ENCODE data around the gene PRSS57.

DNA sequence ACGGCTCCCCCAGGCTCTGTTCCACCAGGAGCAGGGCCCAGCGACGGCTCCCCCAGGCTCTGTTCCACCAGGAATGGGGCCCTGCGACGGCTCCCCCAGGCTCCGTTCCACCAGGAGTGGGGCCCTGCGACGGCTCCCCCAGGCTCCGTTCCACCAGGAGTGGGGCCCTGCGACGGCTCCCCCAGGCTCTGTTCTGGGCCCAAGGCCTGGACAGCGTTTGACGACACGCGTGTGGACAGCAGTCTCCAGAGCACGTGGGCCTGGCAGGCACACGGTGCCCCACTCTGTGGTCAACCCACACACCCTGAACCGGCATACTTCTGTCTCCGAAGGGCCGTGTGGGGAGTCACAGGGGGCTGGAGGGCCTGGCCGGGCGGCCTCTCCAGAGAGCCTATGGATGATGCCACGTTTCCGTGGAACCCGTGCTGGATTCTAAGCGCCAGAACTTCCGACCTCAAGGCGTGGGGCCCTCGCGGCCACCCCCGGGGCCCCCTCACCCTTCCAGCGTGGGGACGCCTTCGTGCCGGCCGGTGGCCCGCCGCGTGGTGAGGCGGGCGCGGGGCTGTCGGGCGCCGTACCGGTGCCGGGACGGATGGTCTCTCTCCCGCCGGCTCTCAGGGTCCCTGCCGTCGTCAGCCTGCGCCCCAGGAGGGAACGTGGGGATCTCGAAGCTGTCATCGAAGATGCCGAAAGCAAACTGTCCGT, 44.0 kb downstream of the PRSS57 start:
- TF ChIP-seq, protein P1, sequence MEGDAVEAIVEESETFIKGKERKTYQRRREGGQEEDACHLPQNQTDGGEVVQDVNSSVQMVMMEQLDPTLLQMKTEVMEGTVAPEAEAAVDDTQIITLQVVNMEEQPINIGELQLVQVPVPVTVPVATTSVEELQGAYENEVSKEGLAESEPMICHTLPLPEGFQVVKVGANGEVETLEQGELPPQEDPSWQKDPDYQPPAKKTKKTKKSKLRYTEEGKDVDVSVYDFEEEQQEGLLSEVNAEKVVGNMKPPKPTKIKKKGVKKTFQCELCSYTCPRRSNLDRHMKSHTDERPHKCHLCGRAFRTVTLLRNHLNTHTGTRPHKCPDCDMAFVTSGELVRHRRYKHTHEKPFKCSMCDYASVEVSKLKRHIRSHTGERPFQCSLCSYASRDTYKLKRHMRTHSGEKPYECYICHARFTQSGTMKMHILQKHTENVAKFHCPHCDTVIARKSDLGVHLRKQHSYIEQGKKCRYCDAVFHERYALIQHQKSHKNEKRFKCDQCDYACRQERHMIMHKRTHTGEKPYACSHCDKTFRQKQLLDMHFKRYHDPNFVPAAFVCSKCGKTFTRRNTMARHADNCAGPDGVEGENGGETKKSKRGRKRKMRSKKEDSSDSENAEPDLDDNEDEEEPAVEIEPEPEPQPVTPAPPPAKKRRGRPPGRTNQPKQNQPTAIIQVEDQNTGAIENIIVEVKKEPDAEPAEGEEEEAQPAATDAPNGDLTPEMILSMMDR (IDR thresholded peaks at IDR 0.05; ENCODE audit: low read depth, low read length): no peak
- no peak for TF ChIP-seq EZH2phosphoT487 (IDR thresholded peaks at IDR 0.05; ENCODE audit: low read depth)

Data from OCI-LY3 (cell line).